H54 (cell line): Measurements from ENCODE around the gene PELI3.
A peak's percentile ranks its signal among the peaks of the same experiment; 100 is the strongest.
"Not testable (repeated sequence)": the region's sequence is repeated elsewhere in the genome, so short reads cannot be mapped to it uniquely, and the experiment has no call there.

Source experiments
- DNase-seq: peaks from one replicate; pipeline ENCODE4 v3.0.0; 2011; ENCODE audit warnings: low spot score, mixed read lengths; ENCODE audit not compliant: insufficient read length
- FAIRE-seq: peaks from 3 replicates; lab custom pipeline; 2011; peaks lifted over from hg19 to GRCh38; lab: Jason Lieb, UNC
- POLR2A ChIP-seq: IDR thresholded peaks from 2 replicates; pipeline ENCODE4 v1.6.1; 2011; ENCODE audit warnings: low read depth, mild to moderate bottlenecking, low read length

PELI3 gene

GRCh38 chr11:66466225-66467033 is at the start of gene PELI3:
Gene PELI3, plus strand, starts transcription at chr11:66466905. Its CDS starts 1,224 bp downstream, at chr11:66468129.
- peak; percentile 26 for TF ChIP-seq POLR2A
- DNase-seq (peak; percentile 91), FAIRE-seq (no peak)

- DNase-seq = no peak
- no peak for TF ChIP-seq POLR2A
- no peak for FAIRE-seq
Measured at GRCh38 chr11:66417000-66417399, 49.7 kb upstream of the PELI3 start.

- FAIRE-seq = no peak
- DNase-seq = peak; percentile 96
- no peak for TF ChIP-seq POLR2A
Measured at GRCh38 chr11:66418168-66418985, 48.3 kb upstream of the PELI3 start.

- DNase-seq (no peak), FAIRE-seq (no peak)
- TF ChIP-seq POLR2A = no peak
Measured at GRCh38 chr11:66418986-66419308, 47.8 kb upstream of the PELI3 start.

- no peak for TF ChIP-seq POLR2A
- FAIRE-seq = no peak
- no peak for DNase-seq
Measured at GRCh38 chr11:66419825-66420224, 46.9 kb upstream of the PELI3 start.

- TF ChIP-seq POLR2A = no peak
- no peak for FAIRE-seq
- no peak for DNase-seq
Measured at GRCh38 chr11:66420671-66421476, 45.8 kb upstream of the PELI3 start, which contains the start of gene NPAS4. Gene NPAS4, plus strand, starts transcription at chr11:66421035. Its CDS starts 145 bp downstream, at chr11:66421180.

- TF ChIP-seq POLR2A = no peak
- FAIRE-seq (no peak), DNase-seq (peak; percentile 65)
Measured at GRCh38 chr11:66421492-66422205, 45.1 kb upstream of the PELI3 start.

GRCh38 chr11:66426314-66426713 is 40.4 kb upstream of the PELI3 start:
- no peak for TF ChIP-seq POLR2A
- FAIRE-seq (no peak), DNase-seq (no peak)

GRCh38 chr11:66428933-66429332 is 37.8 kb upstream of the PELI3 start:
- DNase-seq = no peak
- TF ChIP-seq POLR2A = no peak
- no peak for FAIRE-seq

GRCh38 chr11:66429983-66430602 is 36.6 kb upstream of the PELI3 start:
- DNase-seq (peak; percentile 77), FAIRE-seq (no peak)
- TF ChIP-seq POLR2A = no peak

- not testable (repeated sequence) for FAIRE-seq, DNase-seq
Measured at GRCh38 chr11:66431287-66431686, 35.4 kb upstream of the PELI3 start.

- not testable (repeated sequence) for FAIRE-seq, DNase-seq
Measured at GRCh38 chr11:66431871-66432329, 34.8 kb upstream of the PELI3 start.

GRCh38 chr11:66432597-66432996 is 34.1 kb upstream of the PELI3 start:
- no peak for FAIRE-seq

More at GRCh38 chr11:66432597-66432996, 34.1 kb upstream of the PELI3 start:
- no peak for TF ChIP-seq POLR2A
- no peak for DNase-seq
